CD4-positive, alpha-beta T cell (primary cell): ENCODE measurements around the gene GRAP. TPM values are rescaled to one million over a fixed set of nuclear protein-coding genes. Genes with fewer than 3 reads are reported as not detected.

ENCODE experiments used
- ATAC-seq: fragments of 200-7000 bp; cut with Tn5 transposase; one replicate; pipeline ENCODE4 v1.10.0; 2022; ENCODE audit warnings: mild to moderate bottlenecking; ENCODE audit not compliant: poor library complexity
- CTCF ChIA-PET: fragments of 350-600 bp; sonication (Branson Sonifier 250); formaldehyde crosslinking; loops from one replicate; lab custom pipeline; 2021; ENCODE audit warnings: antibody characterized with exemption, inconsistent platforms; lab: Charles Lee
- POLR2A ChIA-PET: fragments of 350-600 bp; sonication (Branson Sonifier 250); formaldehyde crosslinking; loops from one replicate; lab custom pipeline; 2021; ENCODE audit warnings: antibody characterized with exemption, inconsistent platforms; lab: Charles Lee
- DNase-seq, 14 experiments: peaks; one replicate each; pipeline ENCODE4 v3.0.0-alpha.2; 2013 to 2020; ENCODE audit warnings: mixed read lengths in 2 of 14
- H3K27ac ChIP-seq, 2 donors: one replicate each; pipeline versions ENCODE4 v1.5.1 to v1.7.0; 2013; ENCODE audit warnings: low read length in 2 of 2, low read depth in 1 of 2, mild to moderate bottlenecking in 1 of 2
- H3K27me3 ChIP-seq, 2 experiments: 1 replicate in 1 of 2; 2 replicates in 1 of 2; pipeline versions ENCODE4 v1.6.1 to v1.7.0; 2013; ENCODE audit warnings: low read length in 2 of 2, control low read depth in 1 of 2, mild to moderate bottlenecking in 1 of 2, moderate library complexity in 1 of 2; ENCODE audit not compliant: insufficient read depth in 2 of 2, control insufficient read depth in 1 of 2
- H3K36me3 ChIP-seq: one replicate; pipeline ENCODE4 v1.6.1; 2013; ENCODE audit warnings: low read length, control low read depth; ENCODE audit not compliant: insufficient read depth
- H3K4me1 ChIP-seq: one replicate; pipeline ENCODE4 v1.6.1; 2013; ENCODE audit warnings: low read length, control low read depth; ENCODE audit not compliant: insufficient read depth
- H3K4me3 ChIP-seq: one replicate; pipeline ENCODE4 v1.5.1; 2013; ENCODE audit warnings: mild to moderate bottlenecking, low read length, moderate library complexity
- H3K9me3 ChIP-seq, 2 experiments: 1 replicate in 1 of 2; 2 replicates in 1 of 2; pipeline versions ENCODE4 v1.6.1 to v1.7.0; 2013; ENCODE audit warnings: low read length in 2 of 2, mild to moderate bottlenecking in 2 of 2, control low read depth in 1 of 2, moderate library complexity in 1 of 2; ENCODE audit not compliant: control insufficient read depth in 1 of 2, insufficient read depth in 1 of 2
- H3K27ac Mint-ChIP-seq: one replicate; pipeline ENCODE4 v1.8.0; 2020; ENCODE audit warnings: mixed read lengths
- H3K27me3 Mint-ChIP-seq: one replicate; pipeline ENCODE4 v1.8.0; 2021; ENCODE audit warnings: mixed read lengths
- H3K36me3 Mint-ChIP-seq: one replicate; pipeline ENCODE4 v1.8.0; 2021; ENCODE audit warnings: low read depth, mixed read lengths
- H3K4me1 Mint-ChIP-seq: one replicate; pipeline ENCODE4 v1.8.0; 2021; ENCODE audit warnings: low read depth, mixed read lengths
- H3K4me3 Mint-ChIP-seq: one replicate; pipeline ENCODE4 v1.8.0; 2020; ENCODE audit warnings: mild to moderate bottlenecking, mixed read lengths
- H3K9me3 Mint-ChIP-seq: one replicate; pipeline ENCODE4 v1.8.0; 2020; ENCODE audit warnings: mixed read lengths
- CTCF ChIP-seq: fragments of 200-600 bp; IDR thresholded peaks from one replicate; pipeline ENCODE4 v1.8.0; 2022; ENCODE audit warnings: antibody characterized with exemption, mild to moderate bottlenecking
- intact Hi-C, 2 experiments: fragments of 100-400 bp; cut with DNase I in 1 of 2; cut with micrococcal nuclease in 1 of 2; formaldehyde crosslinking; loops; one replicate each; pipeline versions ENCODE4 v1.15.1 to v1.9.0; 2023 to 2025; cut with DNase I, micrococcal nuclease
- total RNA-seq, 174 experiments: library from RNA in 2 of 174; stranded (reverse) in 2 of 174; gene quantifications; one replicate each; pipeline ENCODE4 v1.2.3 and lab custom pipeline; 2021 to 2026

Gene GRAP
- total RNA-seq, 2 experiments from 2014 or later: 20.1 to 20.4 TPM

DNA sequence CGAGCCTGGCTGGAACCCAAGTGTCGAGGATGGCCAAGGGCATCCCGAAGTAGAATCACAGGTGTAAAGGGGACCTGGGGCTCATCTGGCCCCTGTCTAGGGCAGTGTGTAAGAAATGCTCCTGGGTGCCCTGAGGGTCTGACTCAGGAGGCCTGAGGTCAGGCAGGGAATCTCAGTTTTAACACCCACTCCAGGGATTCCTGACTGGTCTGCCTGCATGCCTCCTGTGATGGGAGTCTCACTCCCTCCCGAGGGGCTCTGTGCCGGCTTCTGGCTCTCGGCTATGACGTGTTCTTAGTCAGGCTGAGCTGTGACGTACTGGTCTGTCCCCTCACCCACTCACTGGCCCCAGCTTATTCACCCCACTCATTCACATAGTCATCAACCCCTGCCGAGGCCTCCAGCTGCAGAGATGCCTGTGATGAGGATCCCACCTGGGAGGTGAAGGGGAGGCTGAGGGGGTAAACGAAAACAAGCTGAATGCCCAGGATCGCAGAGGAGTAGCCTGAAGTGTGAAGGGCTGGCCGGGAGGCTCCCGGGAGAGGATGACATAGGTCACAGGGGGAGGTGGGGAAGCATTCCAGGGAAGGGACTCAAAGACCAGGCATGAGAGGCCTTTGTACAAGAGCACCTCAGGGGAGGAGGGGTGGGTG lies 65.9 kb downstream of the GRAP start:
- no peak overlapping the region for H3K4me3 ChIP-seq
- DNase-seq (no peak), ATAC-seq (no peak)
- no peaks in the 10 kb centered on the region for H3K4me1 ChIP-seq
- no peaks in the 10 kb centered on the region for H3K4me1 Mint-ChIP-seq
- no peak overlapping the region for H3K27ac ChIP-seq
- no peaks in the 10 kb centered on the region for H3K27me3 ChIP-seq
- ChIA-PET POLR2A (no interaction called here), CTCF (interaction anchor here (1.6 kb wide), 1 partner anchor 20 kb away, joined by 4 read pairs; no protein-coding TSS in a partner anchor)
- TF ChIP-seq CTCF: no peak
- peaks cover 17% of the 10 kb centered on the region for H3K36me3 Mint-ChIP-seq
- H3K9me3 Mint-ChIP-seq: no peaks in the 10 kb centered on the region
- no peak overlapping the region for H3K27ac Mint-ChIP-seq
- H3K4me3 Mint-ChIP-seq: no peak overlapping the region
- no peaks in the 10 kb centered on the region for H3K27me3 Mint-ChIP-seq
- intact Hi-C loops: no loop called here
- peaks cover 30% of the 10 kb centered on the region for H3K36me3 ChIP-seq
- no peaks in the 10 kb centered on the region for H3K9me3 ChIP-seq

- Histone ChIP-seq H3K9me3 (no peaks in the 10 kb centered on the region), H3K27ac (no peak overlapping the region), H3K4me3 (no peak overlapping the region), H3K36me3 (peaks cover 26% of the 10 kb centered on the region), H3K4me1 (no peaks in the 10 kb centered on the region), H3K27me3 (no peaks in the 10 kb centered on the region)
- Mint-ChIP-seq H3K4me1 (no peaks in the 10 kb centered on the region), H3K27me3 (no peaks in the 10 kb centered on the region), H3K4me3 (no peak overlapping the region), H3K36me3 (peaks cover 17% of the 10 kb centered on the region), H3K27ac (no peak overlapping the region), H3K9me3 (no peaks in the 10 kb centered on the region)
- POLR2A ChIA-PET: no interaction called here
- CTCF ChIA-PET: no interaction called here
- ATAC-seq (no peak), DNase-seq (no peak)
- intact Hi-C loops: no loop called here
- TF ChIP-seq CTCF: no peak
Observed at GRCh38 chr17:18978655-18979054, 68.1 kb downstream of the GRAP start.

DNA sequence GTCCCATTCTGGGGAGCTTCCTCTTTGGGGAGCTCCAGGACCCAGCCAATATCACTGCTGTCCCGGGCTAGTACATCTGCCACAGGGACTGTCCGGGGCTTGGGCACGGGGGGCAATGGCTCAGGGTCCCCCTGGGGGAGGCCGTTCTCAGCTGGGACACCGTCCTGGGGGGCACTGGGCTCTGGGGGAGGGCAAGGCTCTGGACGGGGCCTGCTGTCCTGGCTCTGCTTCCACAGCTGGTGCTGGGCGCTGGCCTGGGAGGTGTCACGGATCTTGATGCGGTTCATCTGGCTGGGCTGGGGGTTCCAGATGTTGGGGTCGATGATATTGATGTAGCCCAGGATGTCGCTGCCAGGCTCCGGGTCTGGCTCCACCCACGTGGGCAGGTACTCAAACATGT lies 68.7 kb downstream of the GRAP start:
- POLR2A ChIA-PET: no interaction called here
- Mint-ChIP-seq H3K36me3 (peaks cover 17% of the 10 kb centered on the region), H3K27me3 (no peaks in the 10 kb centered on the region), H3K4me1 (no peaks in the 10 kb centered on the region), H3K27ac (no peak overlapping the region), H3K9me3 (no peaks in the 10 kb centered on the region), H3K4me3 (no peak overlapping the region)
- no peaks in the 10 kb centered on the region for H3K4me1 ChIP-seq
- intact Hi-C loops: no loop called here
- no peak overlapping the region for H3K27ac ChIP-seq
- H3K9me3 ChIP-seq: no peaks in the 10 kb centered on the region
- no peak for ATAC-seq
- no peak for TF ChIP-seq CTCF
- CTCF ChIA-PET: no interaction called here
- no peaks in the 10 kb centered on the region for H3K27me3 ChIP-seq
- H3K36me3 ChIP-seq: peaks cover 26% of the 10 kb centered on the region
- H3K4me3 ChIP-seq: no peak overlapping the region
- DNase-seq: no peak
